ENCODE measurements around the gene EZR.

GRCh38 chr6:158762787-158763433 is 56.3 kb downstream of the EZR start:
- TF ChIP-seq CTCF (optimal IDR thresholded peaks at IDR 0.05 in 1 of 3, IDR thresholded peaks at IDR 0.05 in 1 of 3, conservative IDR thresholded peaks at IDR 0.05 in 1 of 3; ENCODE audit: extremely low read depth in 1 of 3, insufficient read depth in 2 of 3, low read length in 3 of 3) (no peak), EZH2 (IDR thresholded peaks at IDR 0.05; ENCODE audit: low read length) (no peak)
